Common myeloid progenitor, CD34-positive (primary cell): ENCODE results near the gene MERTK.

ENCODE experiments used
- CTCF ChIA-PET: fragments of 350-600 bp; sonication (Branson Sonifier 250); formaldehyde crosslinking; loops from one replicate; lab custom pipeline; 2021; ENCODE audit warnings: antibody characterized with exemption; lab: Charles Lee
- POLR2A ChIA-PET: fragments of 350-600 bp; sonication (Branson Sonifier 250); formaldehyde crosslinking; loops from one replicate; lab custom pipeline; 2021; ENCODE audit warnings: antibody characterized with exemption; lab: Charles Lee
- DNase-seq, 3 donors: peaks; one replicate each; pipeline versions ENCODE4 v3.0.0 to v3.0.0-alpha.2; 2013
- H3K27ac ChIP-seq, 2 experiments: 1 replicate in 1 of 2; 2 replicates in 1 of 2; pipeline ENCODE4 v1.7.0; 2013; ENCODE audit warnings: inconsistent platforms in 2 of 2, low read length in 2 of 2, mild to moderate bottlenecking in 2 of 2, low read depth in 1 of 2, moderate library complexity in 1 of 2; ENCODE audit not compliant: severe bottlenecking in 2 of 2, insufficient read depth in 1 of 2, poor library complexity in 1 of 2
- H3K27me3 ChIP-seq, 5 experiments: replicated peaks in 2 of 5; 1 replicate in 3 of 5; 2 replicates in 2 of 5; pipeline versions ENCODE4 v1.6.1 to v1.7.0; 2013; ENCODE audit warnings: low read length in 4 of 5, mild to moderate bottlenecking in 2 of 5, moderate library complexity in 2 of 5, inconsistent platforms in 1 of 5; ENCODE audit not compliant: insufficient read depth in 5 of 5, control insufficient read depth in 4 of 5
- H3K36me3 ChIP-seq, 4 experiments: 1 replicate in 2 of 4; 2 replicates in 2 of 4; pipeline versions ENCODE4 v1.6.1 to v1.7.0; 2013; ENCODE audit warnings: low read length in 3 of 4, control low read depth in 1 of 4, mild to moderate bottlenecking in 1 of 4; ENCODE audit not compliant: control insufficient read depth in 4 of 4, insufficient read depth in 4 of 4
- H3K4me1 ChIP-seq, 4 experiments: 1 replicate in 3 of 4; 2 replicates in 1 of 4; pipeline versions ENCODE4 v1.6.1 to v1.7.1; 2013; ENCODE audit warnings: low read length in 3 of 4, mild to moderate bottlenecking in 3 of 4, control low read depth in 1 of 4, inconsistent platforms in 1 of 4, moderate library complexity in 1 of 4; ENCODE audit not compliant: control insufficient read depth in 4 of 4, insufficient read depth in 4 of 4; ENCODE audit errors: control extremely low read depth in 1 of 4
- H3K4me3 ChIP-seq, 7 experiments: 1 replicate in 4 of 7; 2 replicates in 3 of 7; pipeline versions ENCODE4 v1.5.1 to v1.7.0; 2013; ENCODE audit warnings: mild to moderate bottlenecking in 7 of 7, low read length in 6 of 7, moderate library complexity in 6 of 7, inconsistent platforms in 2 of 7, low read depth in 2 of 7, control low read depth in 1 of 7; ENCODE audit not compliant: insufficient read depth in 4 of 7, control insufficient read depth in 1 of 7; ENCODE audit errors: extremely low read depth in 1 of 7
- H3K9me3 ChIP-seq, 5 experiments: 1 replicate in 4 of 5; 2 replicates in 1 of 5; pipeline versions ENCODE4 v1.6.1 to v1.7.1; 2013; ENCODE audit warnings: low read length in 4 of 5, mild to moderate bottlenecking in 2 of 5, inconsistent platforms in 1 of 5, low read depth in 1 of 5, moderate library complexity in 1 of 5; ENCODE audit not compliant: control insufficient read depth in 4 of 5, insufficient read depth in 2 of 5; ENCODE audit errors: control extremely low read depth in 1 of 5
- WGBS: methylation state at CpG from one replicate; pipeline ENCODE4 v1.1.5; 2013; ENCODE audit not compliant: insufficient coverage; 5-methylcytosine and 5-hydroxymethylcytosine counted together

The MERTK gene

DNA sequence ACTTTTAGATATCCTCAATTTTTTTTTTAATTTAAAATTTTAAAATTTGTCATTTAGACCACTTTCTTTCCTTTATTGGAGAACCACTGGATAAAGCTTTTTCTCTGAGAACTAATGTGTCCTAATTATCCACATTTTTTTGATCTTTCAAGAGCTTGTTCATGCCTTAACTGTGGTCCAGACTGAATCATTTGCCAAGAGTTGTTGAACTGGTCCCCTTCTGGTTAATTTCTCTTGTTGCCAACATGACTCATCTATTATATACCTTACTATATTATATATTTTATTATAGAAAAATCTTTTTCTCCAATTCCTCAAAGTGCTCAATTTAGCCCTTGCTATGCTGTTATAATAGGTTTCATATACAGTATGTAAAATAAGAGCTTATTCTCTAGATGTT is 103.5 kb downstream of the MERTK start:
- Histone ChIP-seq H3K4me3 (no peak overlapping the region), H3K9me3 (no peaks in the 10 kb centered on the region), H3K4me1 (peaks cover 20 to 49% (median 34%) of the 10 kb centered on the region in 4 experiments), H3K27me3 (no peaks in the 10 kb centered on the region), H3K36me3 (peaks cover 7 to 23% (median 15%) of the 10 kb centered on the region in 4 experiments), H3K27ac (peak overlapping the region in 1 of 2 experiments; percentile 64)
- CTCF ChIA-PET: interaction anchor here (0.6 to 1.4 kb wide), 2 partner anchors 79 to 114 kb away, joined by 3 read pairs; no protein-coding TSS in a partner anchor
- POLR2A ChIA-PET: no interaction called here
- peak in 1 of 3 donors; percentile 35 for DNase-seq

DNA sequence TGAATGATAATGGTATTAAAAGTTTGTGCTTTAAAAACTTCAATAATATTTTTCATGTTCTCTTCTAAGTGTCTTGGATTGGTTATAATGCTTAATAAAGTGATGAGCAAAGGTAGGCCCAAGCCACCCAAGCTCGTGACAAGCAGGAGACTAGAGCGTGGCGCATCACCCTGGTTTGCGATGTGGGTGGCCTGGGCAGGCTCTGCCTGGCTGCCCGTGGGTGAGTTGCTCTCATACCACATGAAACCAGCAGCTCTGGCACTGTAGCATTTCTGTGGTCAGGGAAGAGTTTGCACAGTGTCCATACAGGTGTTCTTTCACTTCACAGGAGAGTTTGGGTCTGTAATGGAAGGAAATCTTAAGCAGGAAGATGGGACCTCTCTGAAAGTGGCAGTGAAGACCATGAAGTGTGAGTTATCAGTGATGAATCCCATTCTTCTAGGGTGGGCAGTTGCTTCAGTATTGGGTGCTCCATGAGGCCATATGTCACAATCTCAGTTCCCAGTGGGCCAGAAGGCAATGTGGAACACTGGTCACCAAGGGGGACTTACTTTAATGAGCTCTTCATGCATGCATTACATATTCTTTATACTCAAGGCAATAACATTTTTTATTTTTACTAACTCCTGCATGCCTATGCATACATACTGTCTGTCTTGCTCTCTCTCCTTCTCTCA is 105.3 kb downstream of the MERTK start:
- no peak overlapping the region for H3K27ac ChIP-seq
- CTCF ChIA-PET: interaction anchor here (0.8 to 1.3 kb wide), 2 partner anchors 104 to 116 kb away, joined by 3 to 8 read pairs; no protein-coding TSS in a partner anchor
- H3K27me3 ChIP-seq: no peaks in the 10 kb centered on the region
- peaks cover 20 to 49% (median 34%) of the 10 kb centered on the region in 4 experiments for H3K4me1 ChIP-seq
- WGBS: 90% methylated on average over 5 of the region's 5 CpGs
- DNase-seq: no peak
- no peak overlapping the region for H3K4me3 ChIP-seq
- POLR2A ChIA-PET: no interaction called here
- H3K36me3 ChIP-seq: peaks cover 2 to 11% (median 6%) of the 10 kb centered on the region in 4 experiments
- no peaks in the 10 kb centered on the region for H3K9me3 ChIP-seq

DNA sequence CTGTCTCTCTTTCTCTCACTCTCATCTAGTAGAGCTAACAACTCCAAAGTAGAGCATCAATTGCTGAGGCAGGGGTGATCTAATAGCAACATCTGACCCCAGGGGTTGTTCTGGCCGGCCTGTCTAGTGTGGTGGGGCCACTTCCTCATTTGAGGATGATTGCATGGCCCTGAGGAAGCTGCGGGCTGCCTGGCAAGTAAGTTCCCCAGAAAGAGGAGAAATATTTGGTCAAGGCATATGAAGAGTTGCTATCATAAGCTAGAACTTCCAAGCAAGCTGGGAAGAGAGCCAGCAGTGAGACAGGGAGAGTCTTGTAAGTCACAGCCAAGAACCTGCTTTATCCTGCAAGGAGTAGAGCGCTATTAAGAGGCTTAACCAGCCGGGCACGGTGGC is 105.8 kb downstream of the MERTK start:
- peak overlapping the region in 1 of 7 experiments; percentile 6 for H3K4me3 ChIP-seq
- WGBS: 56% methylated on average over 3 of the region's 5 CpGs
- H3K36me3 ChIP-seq: peaks cover 2 to 14% (median 10%) of the 10 kb centered on the region in 4 experiments
- no peak overlapping the region for H3K27ac ChIP-seq
- ChIA-PET POLR2A (no interaction called here), CTCF (interaction anchor here (0.8 to 1.3 kb wide), 2 partner anchors 104 to 117 kb away, joined by 3 to 8 read pairs; no protein-coding TSS in a partner anchor)
- H3K9me3 ChIP-seq: no peaks in the 10 kb centered on the region
- H3K27me3 ChIP-seq: no peaks in the 10 kb centered on the region
- DNase-seq: peak; percentile 37 to 86 (median 83)
- H3K4me1 ChIP-seq: peaks cover 20 to 49% (median 34%) of the 10 kb centered on the region in 4 experiments

DNA sequence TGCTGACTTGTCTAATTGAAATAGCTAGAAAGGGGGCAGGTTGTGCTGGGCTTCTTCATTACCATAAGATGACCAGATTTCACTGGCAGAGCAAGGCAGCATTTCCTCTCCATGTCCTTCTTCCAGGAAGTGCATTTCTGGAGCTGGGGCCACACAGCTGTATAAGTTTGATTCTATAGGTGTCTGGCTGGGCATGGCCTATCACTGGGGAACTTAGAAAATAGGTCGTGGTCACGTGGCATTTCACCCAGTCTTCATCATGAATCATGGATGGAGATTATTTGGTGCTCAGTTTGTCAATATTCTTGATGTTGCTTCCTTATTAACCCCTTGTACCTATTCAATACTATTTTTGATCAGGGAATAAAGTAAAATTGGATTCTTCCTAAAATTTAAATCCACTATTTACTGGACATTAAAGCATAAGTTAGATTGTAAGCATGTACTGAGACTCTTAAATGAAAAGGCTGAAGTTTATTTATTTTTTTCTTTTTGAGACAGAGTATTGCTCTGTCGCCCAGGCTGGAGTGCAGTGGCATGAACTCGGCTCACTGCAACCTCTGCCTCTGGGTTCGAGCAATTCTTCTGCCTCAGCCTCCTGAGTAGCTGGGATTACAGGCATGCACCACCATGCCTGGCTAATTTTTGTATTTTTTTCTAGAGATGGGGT is 107.1 kb downstream of the MERTK start:
- ChIA-PET CTCF (no interaction called here), POLR2A (no interaction called here)
- DNase-seq: peak in 1 of 3 donors; percentile 5
- 100% methylated on average over 1 of the region's 5 CpGs for WGBS
- H3K27me3 ChIP-seq: no peaks in the 10 kb centered on the region
- H3K4me3 ChIP-seq: no peak overlapping the region
- peaks cover 2 to 25% (median 17%) of the 10 kb centered on the region in 4 experiments for H3K36me3 ChIP-seq
- H3K4me1 ChIP-seq: peaks cover 18 to 47% (median 31%) of the 10 kb centered on the region in 4 experiments
- no peaks in the 10 kb centered on the region for H3K9me3 ChIP-seq
- no peak overlapping the region for H3K27ac ChIP-seq

DNA sequence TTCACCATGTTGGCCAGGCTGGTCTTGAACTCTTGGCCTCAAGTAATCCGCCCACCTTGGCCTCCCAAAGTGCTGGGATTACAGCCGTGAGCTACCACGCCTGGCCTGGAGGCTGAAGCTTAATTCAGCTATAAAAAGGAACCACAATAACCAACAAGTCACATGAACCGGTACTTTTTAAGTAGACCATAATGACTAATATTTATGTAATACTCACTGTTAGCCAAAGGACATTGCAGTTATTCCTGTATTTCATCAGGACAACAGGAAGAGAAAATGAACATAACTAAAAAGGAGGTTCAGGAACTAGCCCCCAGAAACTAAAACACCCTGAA is 107.6 kb downstream of the MERTK start:
- CTCF ChIA-PET: no interaction called here
- no CpG with 5 or more reads among the region's 4 CpGs for WGBS
- no peaks in the 10 kb centered on the region for H3K9me3 ChIP-seq
- H3K27ac ChIP-seq: no peak overlapping the region
- POLR2A ChIA-PET: no interaction called here
- H3K27me3 ChIP-seq: no peaks in the 10 kb centered on the region
- DNase-seq: peak in 2 of 3 donors; percentile 39 to 40
- peaks cover 13 to 42% (median 26%) of the 10 kb centered on the region in 4 experiments for H3K4me1 ChIP-seq
- no peak overlapping the region for H3K4me3 ChIP-seq
- peaks cover 2 to 30% (median 21%) of the 10 kb centered on the region in 4 experiments for H3K36me3 ChIP-seq

DNA sequence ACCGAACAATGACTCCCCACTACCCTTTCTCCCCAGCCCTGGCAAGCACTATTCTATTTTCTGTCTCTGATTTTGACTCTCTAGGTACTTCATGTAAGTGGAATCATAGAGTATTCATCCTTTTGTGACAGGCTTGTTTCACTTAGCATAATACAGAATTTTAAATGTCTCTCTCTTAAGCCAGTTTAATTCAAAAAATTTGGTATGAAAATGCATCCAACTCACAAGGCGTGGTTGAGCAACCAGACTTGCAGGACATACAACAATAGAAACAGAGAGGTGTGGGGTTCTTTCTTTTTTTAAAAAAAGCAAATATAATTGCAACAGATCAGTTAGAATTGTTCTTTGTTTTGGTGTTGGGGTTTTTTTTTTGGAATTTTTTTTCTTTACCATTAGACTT is 109.1 kb downstream of the MERTK start:
- no peaks in the 10 kb centered on the region for H3K9me3 ChIP-seq
- peaks cover 2 to 39% (median 28%) of the 10 kb centered on the region in 4 experiments for H3K36me3 ChIP-seq
- no peak overlapping the region for H3K4me3 ChIP-seq
- H3K27me3 ChIP-seq: no peaks in the 10 kb centered on the region
- POLR2A ChIA-PET: no interaction called here
- CTCF ChIA-PET: no interaction called here
- WGBS: no CpG with 5 or more reads among the region's 2 CpGs
- H3K4me1 ChIP-seq: peaks cover 1 to 29% (median 15%) of the 10 kb centered on the region in 4 experiments
- DNase-seq: no peak
- no peak overlapping the region for H3K27ac ChIP-seq

DNA sequence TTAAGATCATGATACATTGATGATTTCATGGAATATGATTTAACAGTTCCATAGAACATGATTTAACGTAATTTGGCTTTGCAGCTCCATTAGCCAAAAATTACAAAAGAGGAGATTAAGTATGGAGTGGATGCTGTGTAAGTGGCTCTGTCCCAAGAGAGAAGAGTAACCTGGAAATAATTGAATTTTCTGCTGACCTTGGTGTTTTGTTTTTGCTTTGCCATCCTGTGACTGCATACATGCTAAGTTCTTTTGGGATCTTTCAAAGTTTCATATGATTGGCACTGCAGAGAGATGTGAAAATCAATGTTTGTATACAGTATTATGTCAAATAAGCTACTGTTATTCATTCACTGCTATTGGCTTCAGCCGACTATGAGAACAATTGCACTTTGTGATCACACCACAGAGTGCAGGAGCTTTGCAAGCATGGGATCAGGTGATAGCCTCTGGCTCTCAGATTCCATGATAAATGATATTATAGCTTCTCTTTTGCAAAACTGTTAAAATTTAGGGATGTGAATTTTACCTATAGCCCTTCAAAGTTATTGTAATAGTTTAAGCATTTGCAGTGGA is 110.6 kb downstream of the MERTK start:
- WGBS: 100% methylated on average over 2 of the region's 2 CpGs
- ChIA-PET POLR2A (no interaction called here), CTCF (no interaction called here)
- Histone ChIP-seq H3K27me3 (no peaks in the 10 kb centered on the region), H3K27ac (no peak overlapping the region), H3K4me1 (peaks cover 0 to 19% (median 13%) of the 10 kb centered on the region in 4 experiments), H3K4me3 (no peak overlapping the region), H3K9me3 (no peaks in the 10 kb centered on the region), H3K36me3 (peaks cover 2 to 40% (median 34%) of the 10 kb centered on the region in 4 experiments)
- DNase-seq: no peak
